PC-9 (cell line): ENCODE data around the gene ANKS1B. TPM values are rescaled to one million over a fixed set of nuclear protein-coding genes. Genes with fewer than 3 reads are reported as not detected.

Experiments
- BruUV-seq: library from RNA; stranded (reverse); fragments of 400-500 nt; replicated peaks from 2 replicates; lab custom pipeline; 2021; lab: Mats Ljungman, UMichigan
- CTCF ChIA-PET: fragments of 300-600 bp; sonication (Branson Sonifier 250); formaldehyde crosslinking; loops from one replicate; lab custom pipeline; 2022; ENCODE audit warnings: antibody characterized with exemption; lab: Charles Lee
- POLR2A ChIA-PET: fragments of 300-600 bp; sonication (Branson Sonifier 250); formaldehyde crosslinking; loops from one replicate; lab custom pipeline; 2022; ENCODE audit warnings: antibody characterized with exemption; ENCODE audit not compliant: unreplicated experiment; lab: Charles Lee
- DNase-seq, 2 experiments: peaks; one replicate each; pipeline versions ENCODE4 v3.0.0 to v3.0.0-alpha.2; 2015 to 2022; ENCODE audit warnings: mixed read lengths in 1 of 2
- H2AFZ ChIP-seq: fragments of 200-600 bp; sonication (generic); 2 replicates; pipeline ENCODE4 v1.8.1; 2017; ENCODE audit warnings: antibody characterized with exemption
- H3F3A ChIP-seq: fragments of 200-600 bp; sonication (generic); 2 replicates; pipeline ENCODE4 v1.8.1; 2017; ENCODE audit warnings: antibody characterized with exemption, mild to moderate bottlenecking, low read depth; ENCODE audit not compliant: insufficient read depth
- H3K27ac ChIP-seq: fragments of 200-600 bp; sonication (generic); 2 replicates; pipeline ENCODE4 v1.6.1; 2016; ENCODE audit warnings: mixed run types
- H3K27me3 ChIP-seq: fragments of 200-600 bp; sonication (generic); 2 replicates; pipeline ENCODE4 v1.6.1; 2016; ENCODE audit warnings: low read depth, mixed run types; ENCODE audit not compliant: insufficient read depth
- H3K36me3 ChIP-seq: fragments of 200-600 bp; sonication (generic); 2 replicates; pipeline ENCODE4 v1.6.1; 2016; ENCODE audit warnings: low read depth, mixed run types
- H3K4me1 ChIP-seq: fragments of 200-600 bp; sonication (generic); replicated peaks from 2 replicates; pipeline ENCODE4 v1.6.1; 2016; ENCODE audit warnings: mixed run types; ENCODE audit not compliant: insufficient read depth
- H3K4me2 ChIP-seq: fragments of 200-600 bp; sonication (generic); 2 replicates; pipeline ENCODE4 v1.6.1; 2017; ENCODE audit warnings: mixed run types
- H3K4me3 ChIP-seq: fragments of 200-600 bp; sonication (generic); 2 replicates; pipeline ENCODE4 v1.6.1; 2016; ENCODE audit warnings: mixed run types
- H3K79me2 ChIP-seq: fragments of 200-600 bp; sonication (generic); 2 replicates; pipeline ENCODE4 v1.6.1; 2017; ENCODE audit warnings: low read depth, mixed run types
- H3K9me2 ChIP-seq: fragments of 200-600 bp; sonication (generic); 2 replicates; pipeline ENCODE4 v1.8.1; 2017; ENCODE audit warnings: mild to moderate bottlenecking; ENCODE audit not compliant: insufficient read depth
- H3K9me3 ChIP-seq: fragments of 200-600 bp; sonication (generic); 2 replicates; pipeline ENCODE4 v1.8.1; 2016; ENCODE audit warnings: low read depth; ENCODE audit not compliant: insufficient read depth
- H4K20me1 ChIP-seq: fragments of 200-600 bp; sonication (generic); 2 replicates; pipeline ENCODE4 v1.8.1; 2017; ENCODE audit not compliant: insufficient read depth
- CTCF ChIP-seq: fragments of 200-600 bp; sonication (generic); conservative IDR thresholded peaks from 2 replicates; pipeline ENCODE4 v1.6.1; 2017; ENCODE audit warnings: mixed run types, antibody characterized with exemption, mild to moderate bottlenecking, moderate library complexity
- EZH2 ChIP-seq: fragments of 200-600 bp; sonication (generic); IDR thresholded peaks from 2 replicates; pipeline ENCODE4 v1.8.0; 2017; ENCODE audit warnings: antibody characterized with exemption, low read depth
- intact Hi-C: fragments of 100-400 bp; cut with micrococcal nuclease; formaldehyde crosslinking; loops from one replicate; pipeline ENCODE4 v1.10.0; 2022; ENCODE audit not compliant: unreplicated experiment
- total RNA-seq: library from RNA; stranded (reverse); gene quantifications from 2 replicates; pipeline ENCODE4 v1.2.3, GENCODE V29; 2021

ANKS1B gene
- total RNA-seq, 1 experiment from 2014 or later, result not detected

DNA sequence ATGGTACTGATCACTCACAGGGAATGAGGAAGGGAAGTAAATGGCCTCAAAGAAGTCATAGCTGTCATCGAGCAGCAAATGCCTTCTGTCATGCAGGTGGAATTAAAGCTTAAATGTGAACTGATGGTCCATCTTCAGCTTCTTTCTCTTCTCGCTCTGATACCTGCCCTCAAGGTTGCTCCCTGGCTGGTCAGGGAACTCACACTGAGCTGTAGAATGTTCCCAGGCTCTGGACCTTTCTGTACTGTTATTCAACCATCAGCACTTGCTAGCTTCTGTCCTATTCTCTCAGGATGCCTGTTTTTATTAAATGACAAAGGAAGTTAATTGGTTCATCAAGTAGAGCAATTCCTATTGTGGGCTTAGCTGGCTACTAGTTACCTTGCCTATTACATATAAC is 875.8 kb downstream of the ANKS1B start:
- Histone ChIP-seq H3K79me2 (no peaks in the 10 kb centered on the region), H3K4me2 (no peak overlapping the region), H3K4me1 (no peaks in the 10 kb centered on the region), H3K9me2 (no peaks in the 10 kb centered on the region), H3K27me3 (peaks cover 25% of the 10 kb centered on the region), H3K36me3 (no peaks in the 10 kb centered on the region), H3K27ac (no peak overlapping the region), H2AFZ (no peak overlapping the region), H3K9me3 (no peaks in the 10 kb centered on the region), H3K4me3 (no peak overlapping the region), H3F3A (no peaks in the 10 kb centered on the region), H4K20me1 (no peaks in the 10 kb centered on the region)
- POLR2A ChIA-PET, result no interaction called here
- intact Hi-C loops, result no loop called here
- no TSS peak for BruUV-seq
- CTCF ChIA-PET, result no interaction called here
- no peak for TF ChIP-seq EZH2
- TF ChIP-seq CTCF, result no peak
- DNase-seq, result no peak

DNA sequence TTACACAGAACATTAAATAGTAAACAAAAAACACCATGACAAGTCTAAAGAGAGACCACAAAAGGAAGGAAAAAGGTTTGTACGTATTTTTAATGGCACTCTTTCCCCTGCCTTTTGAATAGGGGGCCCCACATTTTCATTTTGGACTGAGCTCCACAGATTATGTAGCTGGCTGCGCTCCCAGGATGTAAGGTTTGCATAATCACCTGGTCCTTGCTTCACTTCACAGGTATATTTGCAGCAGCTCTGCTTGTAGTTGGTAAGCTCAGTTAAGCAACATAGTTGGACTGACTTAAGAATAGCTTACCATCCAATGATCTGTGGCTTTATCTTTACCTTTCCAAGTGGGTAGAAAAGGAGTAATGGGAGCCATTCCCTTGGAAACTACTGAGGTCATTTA is 885.0 kb downstream of the ANKS1B start:
- no peaks in the 10 kb centered on the region for H3K9me3 ChIP-seq
- no peaks in the 10 kb centered on the region for H3F3A ChIP-seq
- H3K27ac ChIP-seq, result no peak overlapping the region
- H3K27me3 ChIP-seq, result peaks cover 3% of the 10 kb centered on the region; the same call in 1 of the 2 replicates
- no peaks in the 10 kb centered on the region for H3K4me1 ChIP-seq
- no peaks in the 10 kb centered on the region for H3K9me2 ChIP-seq
- no peaks in the 10 kb centered on the region for H3K79me2 ChIP-seq
- TF ChIP-seq CTCF (no peak), EZH2 (no peak)
- H2AFZ ChIP-seq, result no peak overlapping the region
- no peak for DNase-seq
- H3K4me3 ChIP-seq, result no peak overlapping the region
- H4K20me1 ChIP-seq, result no peaks in the 10 kb centered on the region
- no peak overlapping the region for H3K4me2 ChIP-seq
- intact Hi-C loops, result no loop called here
- no TSS peak for BruUV-seq
- H3K36me3 ChIP-seq, result no peaks in the 10 kb centered on the region
- POLR2A ChIA-PET, result no interaction called here
- CTCF ChIA-PET, result no interaction called here

GRCh38 chr12:99097171-99097570 is 887.6 kb downstream of the ANKS1B start:
- ChIA-PET POLR2A (no interaction called here), CTCF (no interaction called here)
- no peak for DNase-seq
- no peak overlapping the region for H3K27ac ChIP-seq
- no peak overlapping the region for H3K4me2 ChIP-seq
- H2AFZ ChIP-seq, result no peak overlapping the region
- TF ChIP-seq CTCF (no peak), EZH2 (no peak)
- no peaks in the 10 kb centered on the region for H3F3A ChIP-seq
- no peak overlapping the region for H3K4me3 ChIP-seq
- intact Hi-C loops, result no loop called here
- no peaks in the 10 kb centered on the region for H3K4me1 ChIP-seq
- no peaks in the 10 kb centered on the region for H3K9me2 ChIP-seq
- H3K9me3 ChIP-seq, result no peaks in the 10 kb centered on the region
- no peaks in the 10 kb centered on the region for H4K20me1 ChIP-seq
- no peaks in the 10 kb centered on the region for H3K79me2 ChIP-seq
- H3K36me3 ChIP-seq, result no peaks in the 10 kb centered on the region
- no peaks in the 10 kb centered on the region for H3K27me3 ChIP-seq
- BruUV-seq, result no TSS peak
